CD4-positive, alpha-beta T cell (primary cell): ENCODE results near the gene MECR. TPM values are rescaled to one million over a fixed set of nuclear protein-coding genes. Genes with fewer than 3 reads are reported as not detected.

Experiments
- ATAC-seq: fragments of 200-7000 bp; cut with Tn5 transposase; one replicate; pipeline ENCODE4 v1.10.0; 2022; ENCODE audit warnings: mild to moderate bottlenecking; ENCODE audit not compliant: poor library complexity
- CTCF ChIA-PET: fragments of 350-600 bp; sonication (Branson Sonifier 250); formaldehyde crosslinking; loops from one replicate; lab custom pipeline; 2021; ENCODE audit warnings: antibody characterized with exemption, inconsistent platforms; lab: Charles Lee
- POLR2A ChIA-PET: fragments of 350-600 bp; sonication (Branson Sonifier 250); formaldehyde crosslinking; loops from one replicate; lab custom pipeline; 2021; ENCODE audit warnings: antibody characterized with exemption, inconsistent platforms; lab: Charles Lee
- DNase-seq, 14 experiments: peaks; one replicate each; pipeline ENCODE4 v3.0.0-alpha.2; 2013 to 2020; ENCODE audit warnings: mixed read lengths in 2 of 14
- H3K27ac ChIP-seq, 2 donors: one replicate each; pipeline versions ENCODE4 v1.5.1 to v1.7.0; 2013; ENCODE audit warnings: low read length in 2 of 2, low read depth in 1 of 2, mild to moderate bottlenecking in 1 of 2
- H3K27me3 ChIP-seq, 2 experiments: 1 replicate in 1 of 2; 2 replicates in 1 of 2; pipeline versions ENCODE4 v1.6.1 to v1.7.0; 2013; ENCODE audit warnings: low read length in 2 of 2, control low read depth in 1 of 2, mild to moderate bottlenecking in 1 of 2, moderate library complexity in 1 of 2; ENCODE audit not compliant: insufficient read depth in 2 of 2, control insufficient read depth in 1 of 2
- H3K36me3 ChIP-seq: one replicate; pipeline ENCODE4 v1.6.1; 2013; ENCODE audit warnings: low read length, control low read depth; ENCODE audit not compliant: insufficient read depth
- H3K4me1 ChIP-seq: one replicate; pipeline ENCODE4 v1.6.1; 2013; ENCODE audit warnings: low read length, control low read depth; ENCODE audit not compliant: insufficient read depth
- H3K4me3 ChIP-seq: one replicate; pipeline ENCODE4 v1.5.1; 2013; ENCODE audit warnings: mild to moderate bottlenecking, low read length, moderate library complexity
- H3K9me3 ChIP-seq, 2 experiments: 1 replicate in 1 of 2; 2 replicates in 1 of 2; pipeline versions ENCODE4 v1.6.1 to v1.7.0; 2013; ENCODE audit warnings: low read length in 2 of 2, mild to moderate bottlenecking in 2 of 2, control low read depth in 1 of 2, moderate library complexity in 1 of 2; ENCODE audit not compliant: control insufficient read depth in 1 of 2, insufficient read depth in 1 of 2
- H3K27ac Mint-ChIP-seq: one replicate; pipeline ENCODE4 v1.8.0; 2020; ENCODE audit warnings: mixed read lengths
- H3K27me3 Mint-ChIP-seq: one replicate; pipeline ENCODE4 v1.8.0; 2021; ENCODE audit warnings: mixed read lengths
- H3K36me3 Mint-ChIP-seq: one replicate; pipeline ENCODE4 v1.8.0; 2021; ENCODE audit warnings: low read depth, mixed read lengths
- H3K4me1 Mint-ChIP-seq: one replicate; pipeline ENCODE4 v1.8.0; 2021; ENCODE audit warnings: low read depth, mixed read lengths
- H3K4me3 Mint-ChIP-seq: one replicate; pipeline ENCODE4 v1.8.0; 2020; ENCODE audit warnings: mild to moderate bottlenecking, mixed read lengths
- H3K9me3 Mint-ChIP-seq: one replicate; pipeline ENCODE4 v1.8.0; 2020; ENCODE audit warnings: mixed read lengths
- CTCF ChIP-seq: fragments of 200-600 bp; IDR thresholded peaks from one replicate; pipeline ENCODE4 v1.8.0; 2022; ENCODE audit warnings: antibody characterized with exemption, mild to moderate bottlenecking
- intact Hi-C, 2 experiments: fragments of 100-400 bp; cut with DNase I in 1 of 2; cut with micrococcal nuclease in 1 of 2; formaldehyde crosslinking; loops; one replicate each; pipeline versions ENCODE4 v1.15.1 to v1.9.0; 2023 to 2025; cut with DNase I, micrococcal nuclease
- total RNA-seq, 174 experiments: library from RNA in 2 of 174; stranded (reverse) in 2 of 174; gene quantifications; one replicate each; pipeline ENCODE4 v1.2.3 and lab custom pipeline; 2021 to 2026

MECR gene
- total RNA-seq, 2 experiments from 2014 or later: 5.5 to 6.6 TPM

- H3K9me3 Mint-ChIP-seq: no peaks in the 10 kb centered on the region
- no peak overlapping the region for H3K4me3 Mint-ChIP-seq
- Histone ChIP-seq H3K4me1 (peaks cover 4% of the 10 kb centered on the region), H3K36me3 (no peaks in the 10 kb centered on the region), H3K27ac (no peak overlapping the region), H3K4me3 (no peak overlapping the region), H3K27me3 (peaks cover 21 to 28% of the 10 kb centered on the region in 2 experiments), H3K9me3 (no peaks in the 10 kb centered on the region)
- DNase-seq: no peak
- no peaks in the 10 kb centered on the region for H3K36me3 Mint-ChIP-seq
- peaks cover 5% of the 10 kb centered on the region for H3K4me1 Mint-ChIP-seq
- POLR2A ChIA-PET: no interaction called here
- intact Hi-C loops: loop anchor here in 1 of 2 experiments (5.0 kb wide), 1 partner anchor 464 kb away; no protein-coding TSS in a partner anchor
- CTCF ChIA-PET: no interaction called here
- H3K27me3 Mint-ChIP-seq: peaks cover 38% of the 10 kb centered on the region
- no peak overlapping the region for H3K27ac Mint-ChIP-seq
- TF ChIP-seq CTCF: no peak
- ATAC-seq: no peak
Observed at GRCh38 chr1:29243023-29243870, 12.5 kb upstream of the MECR start.

GRCh38 chr1:29240986-29241385 lies 10.3 kb upstream of the MECR start:
- CTCF ChIA-PET: interaction anchor here (1.3 kb wide), 1 partner anchor 1139 kb away, joined by 3 read pairs; no protein-coding TSS in a partner anchor
- Mint-ChIP-seq H3K9me3 (no peaks in the 10 kb centered on the region), H3K4me1 (peaks cover 19% of the 10 kb centered on the region), H3K4me3 (no peak overlapping the region), H3K27ac (no peak overlapping the region), H3K36me3 (no peaks in the 10 kb centered on the region), H3K27me3 (peaks cover 49% of the 10 kb centered on the region)
- H3K36me3 ChIP-seq: no peaks in the 10 kb centered on the region
- POLR2A ChIA-PET: no interaction called here
- peaks cover 21% of the 10 kb centered on the region for H3K4me1 ChIP-seq
- no peak for ATAC-seq
- H3K4me3 ChIP-seq: no peak overlapping the region
- no peak overlapping the region for H3K27ac ChIP-seq
- no peak for TF ChIP-seq CTCF
- H3K27me3 ChIP-seq: peaks cover 34 to 43% of the 10 kb centered on the region in 2 experiments
- DNase-seq: no peak
- no peaks in the 10 kb centered on the region for H3K9me3 ChIP-seq
- intact Hi-C loops: loop anchor here in 1 of 2 experiments (5.0 kb wide), 1 partner anchor 466 kb away; no protein-coding TSS in a partner anchor

GRCh38 chr1:29240400-29240837 lies 9.7 kb upstream of the MECR start:
- Mint-ChIP-seq H3K27me3 (peaks cover 55% of the 10 kb centered on the region), H3K4me1 (peaks cover 23% of the 10 kb centered on the region), H3K4me3 (no peak overlapping the region), H3K27ac (no peak overlapping the region), H3K9me3 (no peaks in the 10 kb centered on the region), H3K36me3 (no peaks in the 10 kb centered on the region)
- ATAC-seq (no peak), DNase-seq (no peak)
- no peaks in the 10 kb centered on the region for H3K9me3 ChIP-seq
- H3K27me3 ChIP-seq: peaks cover 36 to 49% of the 10 kb centered on the region in 2 experiments
- no peaks in the 10 kb centered on the region for H3K36me3 ChIP-seq
- H3K4me1 ChIP-seq: peaks cover 23% of the 10 kb centered on the region
- no peak overlapping the region for H3K27ac ChIP-seq
- CTCF ChIA-PET: interaction anchor here (1.3 kb wide), 1 partner anchor 1140 kb away, joined by 3 read pairs; no protein-coding TSS in a partner anchor
- no peak for TF ChIP-seq CTCF
- intact Hi-C loops: loop anchor here in 1 of 2 experiments (5.0 kb wide), 1 partner anchor 467 kb away; no protein-coding TSS in a partner anchor
- no peak overlapping the region for H3K4me3 ChIP-seq
- POLR2A ChIA-PET: no interaction called here
